ENCODE results near the gene SLC22A9. TPM values are rescaled to one million over a fixed set of nuclear protein-coding genes. Genes with fewer than 3 reads are reported as not detected.

The SLC22A9 gene
- total RNA-seq, 2 experiments from 2014 or later: not detected

Other genes starting within 250 kb of the SLC22A9 start
- not detected for gene SLC22A24, start 225.6 kb upstream of the SLC22A9 start, total RNA-seq
- gene SLC22A25, start 126.2 kb upstream of the SLC22A9 start, total RNA-seq: not detected
- under 1 TPM; 0.19 to 0.26 TPM for gene PLAAT5, start 121.4 kb downstream of the SLC22A9 start, total RNA-seq
- under 1 TPM; 0.23 to 0.29 TPM for gene LGALS12, start 136.3 kb downstream of the SLC22A9 start, total RNA-seq
- gene PLAAT4, start 167.0 kb downstream of the SLC22A9 start, total RNA-seq: 100 to 1,000 TPM in 1 of 2 experiments, 10 to 100 TPM in 1; 85.3 to 128 TPM
- gene PLAAT2, start 193.6 kb downstream of the SLC22A9 start, total RNA-seq: 1 to 10 TPM in 1 of 2 experiments, under 1 TPM in 1; 0.73 to 1.3 TPM
- 10 to 100 TPM; 21.7 to 25.5 TPM for gene PLAAT3, start 244.6 kb downstream of the SLC22A9 start, total RNA-seq

All from activated CD8-positive, alpha-beta memory T cell treated with anti-CD3 and anti-CD28 coated beads, Interleukin-2, amount 10 ng/mL, durations not matched to agents 7 days and 5 days (primary cell).